Endothelial cell of umbilical vein (primary cell): ENCODE data around the gene ABCB4.

Source experiments
- EZH2 ChIP-seq: IDR thresholded peaks from 2 replicates; pipeline ENCODE4 v1.6.1; 2012; ENCODE audit warnings: borderline replicate concordance, low read depth, mild to moderate bottlenecking, moderate library complexity, low read length, inconsistent platforms; ENCODE audit not compliant: severe bottlenecking
- JUN ChIP-seq: IDR thresholded peaks from 2 replicates; pipeline ENCODE4 v1.6.1; 2011; ENCODE audit warnings: borderline replicate concordance, low read depth; ENCODE audit not compliant: insufficient read length, insufficient read depth
- POLR2A ChIP-seq: IDR thresholded peaks from 2 replicates; pipeline ENCODE4 v1.6.1; 2012; ENCODE audit warnings: low read depth, mild to moderate bottlenecking, control low read depth, low read length
- POLR2AphosphoS5 ChIP-seq: IDR thresholded peaks from 2 replicates; pipeline ENCODE4 v1.6.1; 2012; ENCODE audit warnings: low read depth, mild to moderate bottlenecking, control low read depth, low read length, moderate library complexity; ENCODE audit not compliant: insufficient read depth
- TF ChIP-seq, protein P1 (sequence below), 2 donors: IDR thresholded peaks; 1 replicate in 1 of 2; 2 replicates in 1 of 2; pipeline ENCODE4 v1.5.1; 2011; ENCODE audit warnings: low read length in 2 of 2, mild to moderate bottlenecking in 2 of 2, moderate library complexity in 2 of 2, control low read depth in 1 of 2, inconsistent platforms in 1 of 2, low read depth in 1 of 2; ENCODE audit not compliant: insufficient read depth in 1 of 2; ENCODE audit errors: extremely low read depth in 1 of 2

DNA sequence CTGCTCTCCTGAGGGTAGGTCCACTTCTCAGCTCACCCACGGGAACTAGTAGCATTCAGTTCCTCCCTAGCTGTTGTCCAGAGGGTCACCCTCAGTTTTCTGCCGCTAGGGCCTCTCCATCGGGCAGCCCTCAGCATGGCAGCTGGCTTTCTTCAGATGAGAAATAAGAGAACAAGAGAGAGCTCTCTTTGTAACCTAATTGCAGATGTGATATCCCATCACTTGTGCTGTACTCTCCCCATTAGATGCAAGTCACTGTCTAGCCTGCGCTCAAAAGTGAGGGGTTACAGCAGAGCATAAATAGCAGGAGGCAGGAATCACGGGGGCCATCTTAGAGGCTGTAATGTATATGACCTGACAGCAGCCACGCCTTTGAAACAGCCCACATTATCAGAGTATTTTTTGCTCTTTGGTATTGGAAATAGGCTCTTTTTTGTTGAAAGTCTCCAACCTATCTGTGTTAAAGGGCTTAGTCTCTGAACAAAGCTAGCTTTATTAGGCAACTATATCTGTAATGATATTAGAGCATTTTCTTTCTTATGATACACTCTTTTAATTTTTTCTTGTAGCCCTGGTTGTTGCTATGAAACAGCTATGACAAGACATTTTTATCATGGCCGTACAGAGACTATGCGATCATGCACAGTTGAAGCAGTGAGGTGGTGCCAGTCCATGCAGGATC lies 84.3 kb downstream of the ABCB4 start:
- no peak for TF ChIP-seq POLR2A
- TF ChIP-seq, protein P1, sequence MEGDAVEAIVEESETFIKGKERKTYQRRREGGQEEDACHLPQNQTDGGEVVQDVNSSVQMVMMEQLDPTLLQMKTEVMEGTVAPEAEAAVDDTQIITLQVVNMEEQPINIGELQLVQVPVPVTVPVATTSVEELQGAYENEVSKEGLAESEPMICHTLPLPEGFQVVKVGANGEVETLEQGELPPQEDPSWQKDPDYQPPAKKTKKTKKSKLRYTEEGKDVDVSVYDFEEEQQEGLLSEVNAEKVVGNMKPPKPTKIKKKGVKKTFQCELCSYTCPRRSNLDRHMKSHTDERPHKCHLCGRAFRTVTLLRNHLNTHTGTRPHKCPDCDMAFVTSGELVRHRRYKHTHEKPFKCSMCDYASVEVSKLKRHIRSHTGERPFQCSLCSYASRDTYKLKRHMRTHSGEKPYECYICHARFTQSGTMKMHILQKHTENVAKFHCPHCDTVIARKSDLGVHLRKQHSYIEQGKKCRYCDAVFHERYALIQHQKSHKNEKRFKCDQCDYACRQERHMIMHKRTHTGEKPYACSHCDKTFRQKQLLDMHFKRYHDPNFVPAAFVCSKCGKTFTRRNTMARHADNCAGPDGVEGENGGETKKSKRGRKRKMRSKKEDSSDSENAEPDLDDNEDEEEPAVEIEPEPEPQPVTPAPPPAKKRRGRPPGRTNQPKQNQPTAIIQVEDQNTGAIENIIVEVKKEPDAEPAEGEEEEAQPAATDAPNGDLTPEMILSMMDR (IDR thresholded peaks at IDR 0.05; ENCODE audit: extremely low read depth in 1 of 2, insufficient read depth in 1 of 2, low read depth in 1 of 2, low read length in 2 of 2): no peak
- no peak for TF ChIP-seq JUN
- no peak for TF ChIP-seq EZH2
- no peak for TF ChIP-seq POLR2AphosphoS5
